ENCODE measurements around the gene SPTLC3. TPM values are rescaled to one million over a fixed set of nuclear protein-coding genes. Genes with fewer than 3 reads are reported as not detected.

Gene SPTLC3
- total RNA-seq, 1 donor from 2014 or later = 0.18 TPM

- Mint-ChIP-seq H3K4me1 (ENCODE audit: low read depth) (no peaks in the 10 kb centered on the region), H3K36me3 (ENCODE audit: low read depth) (no peaks in the 10 kb centered on the region), H3K27me3 (ENCODE audit: insufficient read depth) (no peaks in the 10 kb centered on the region), H3K27ac (no peak overlapping the region), H3K9me3 (no peaks in the 10 kb centered on the region), H3K4me3 (no peak overlapping the region)
- intact Hi-C loops (cut with micrococcal nuclease) = no loop called here
- no peak for DNase-seq (ENCODE audit: low spot score)
Measured at GRCh38 chr20:13058666-13059389, 50.1 kb downstream of the SPTLC3 start.

GRCh38 chr20:13059398-13060136 is 50.8 kb downstream of the SPTLC3 start:
- no peaks in the 10 kb centered on the region for H3K27me3 Mint-ChIP-seq (ENCODE audit: insufficient read depth)

GRCh38 chr20:13060327-13060726 is 51.6 kb downstream of the SPTLC3 start:
- no peaks in the 10 kb centered on the region for H3K27me3 Mint-ChIP-seq (ENCODE audit: insufficient read depth)

More at GRCh38 chr20:13059398-13060136, 50.8 kb downstream of the SPTLC3 start:
- H3K27ac Mint-ChIP-seq = no peak overlapping the region
- H3K4me1 Mint-ChIP-seq (ENCODE audit: low read depth) = no peaks in the 10 kb centered on the region
- H3K4me3 Mint-ChIP-seq = no peak overlapping the region
- DNase-seq (ENCODE audit: low spot score) = no peak
- intact Hi-C loops (cut with micrococcal nuclease) = no loop called here
- no peaks in the 10 kb centered on the region for H3K9me3 Mint-ChIP-seq
- H3K36me3 Mint-ChIP-seq (ENCODE audit: low read depth) = no peaks in the 10 kb centered on the region

GRCh38 chr20:13061381-13061780 is 52.6 kb downstream of the SPTLC3 start:
- H3K4me1 Mint-ChIP-seq (ENCODE audit: low read depth) = no peaks in the 10 kb centered on the region
- no peak overlapping the region for H3K27ac Mint-ChIP-seq
- H3K9me3 Mint-ChIP-seq = no peaks in the 10 kb centered on the region
- no peak overlapping the region for H3K4me3 Mint-ChIP-seq
- H3K27me3 Mint-ChIP-seq (ENCODE audit: insufficient read depth) = no peaks in the 10 kb centered on the region
- H3K36me3 Mint-ChIP-seq (ENCODE audit: low read depth) = no peaks in the 10 kb centered on the region
- intact Hi-C loops (cut with micrococcal nuclease) = no loop called here
- no peak for DNase-seq (ENCODE audit: low spot score)

More at GRCh38 chr20:13060327-13060726, 51.6 kb downstream of the SPTLC3 start:
- Mint-ChIP-seq H3K9me3 (no peaks in the 10 kb centered on the region), H3K4me3 (no peak overlapping the region), H3K27ac (no peak overlapping the region), H3K4me1 (ENCODE audit: low read depth) (no peaks in the 10 kb centered on the region), H3K36me3 (ENCODE audit: low read depth) (no peaks in the 10 kb centered on the region)
- intact Hi-C loops (cut with micrococcal nuclease) = no loop called here
- DNase-seq (ENCODE audit: low spot score) = no peak

- DNase-seq (ENCODE audit: low spot score) = no peak
- Mint-ChIP-seq H3K4me3 (no peak overlapping the region), H3K27ac (no peak overlapping the region), H3K9me3 (no peaks in the 10 kb centered on the region), H3K4me1 (ENCODE audit: low read depth) (no peaks in the 10 kb centered on the region), H3K27me3 (ENCODE audit: insufficient read depth) (no peaks in the 10 kb centered on the region), H3K36me3 (ENCODE audit: low read depth) (no peaks in the 10 kb centered on the region)
- intact Hi-C loops (cut with micrococcal nuclease) = no loop called here
Measured at GRCh38 chr20:13062789-13063188, 54.0 kb downstream of the SPTLC3 start.

GRCh38 chr20:13068336-13068735 is 59.6 kb downstream of the SPTLC3 start:
- no peaks in the 10 kb centered on the region for H3K9me3 Mint-ChIP-seq
- no peak for DNase-seq (ENCODE audit: low spot score)
- no peak overlapping the region for H3K4me3 Mint-ChIP-seq
- H3K27me3 Mint-ChIP-seq (ENCODE audit: insufficient read depth) = no peaks in the 10 kb centered on the region
- no peaks in the 10 kb centered on the region for H3K36me3 Mint-ChIP-seq (ENCODE audit: low read depth)
- H3K4me1 Mint-ChIP-seq (ENCODE audit: low read depth) = no peaks in the 10 kb centered on the region
- intact Hi-C loops (cut with micrococcal nuclease) = no loop called here
- no peak overlapping the region for H3K27ac Mint-ChIP-seq

GRCh38 chr20:13081877-13082276 is 73.1 kb downstream of the SPTLC3 start:
- no peaks in the 10 kb centered on the region for H3K27me3 Mint-ChIP-seq (ENCODE audit: insufficient read depth)

GRCh38 chr20:13082378-13082777 is 73.6 kb downstream of the SPTLC3 start:
- intact Hi-C loops (cut with micrococcal nuclease) = no loop called here
- no peak overlapping the region for H3K27ac Mint-ChIP-seq
- no peak overlapping the region for H3K4me3 Mint-ChIP-seq
- H3K9me3 Mint-ChIP-seq = no peaks in the 10 kb centered on the region
- H3K36me3 Mint-ChIP-seq (ENCODE audit: low read depth) = no peaks in the 10 kb centered on the region
- no peaks in the 10 kb centered on the region for H3K27me3 Mint-ChIP-seq (ENCODE audit: insufficient read depth)
- H3K4me1 Mint-ChIP-seq (ENCODE audit: low read depth) = no peaks in the 10 kb centered on the region
- DNase-seq (ENCODE audit: low spot score) = no peak

More at GRCh38 chr20:13081877-13082276, 73.1 kb downstream of the SPTLC3 start:
- no peaks in the 10 kb centered on the region for H3K36me3 Mint-ChIP-seq (ENCODE audit: low read depth)
- H3K4me3 Mint-ChIP-seq = no peak overlapping the region
- H3K27ac Mint-ChIP-seq = no peak overlapping the region
- H3K9me3 Mint-ChIP-seq = no peaks in the 10 kb centered on the region
- intact Hi-C loops (cut with micrococcal nuclease) = no loop called here
- no peaks in the 10 kb centered on the region for H3K4me1 Mint-ChIP-seq (ENCODE audit: low read depth)
- DNase-seq (ENCODE audit: low spot score) = no peak

- Mint-ChIP-seq H3K4me3 (no peak overlapping the region), H3K36me3 (ENCODE audit: low read depth) (no peaks in the 10 kb centered on the region), H3K9me3 (no peaks in the 10 kb centered on the region), H3K27ac (no peak overlapping the region), H3K4me1 (ENCODE audit: low read depth) (no peaks in the 10 kb centered on the region), H3K27me3 (ENCODE audit: insufficient read depth) (no peaks in the 10 kb centered on the region)
- no peak for DNase-seq (ENCODE audit: low spot score)
- intact Hi-C loops (cut with micrococcal nuclease) = no loop called here
Measured at GRCh38 chr20:13085275-13085674, 76.5 kb downstream of the SPTLC3 start.

- Mint-ChIP-seq H3K4me1 (ENCODE audit: low read depth) (no peaks in the 10 kb centered on the region), H3K27ac (no peak overlapping the region), H3K27me3 (ENCODE audit: insufficient read depth) (peaks cover 2% of the 10 kb centered on the region), H3K9me3 (no peaks in the 10 kb centered on the region), H3K36me3 (ENCODE audit: low read depth) (no peaks in the 10 kb centered on the region), H3K4me3 (no peak overlapping the region)
- DNase-seq (ENCODE audit: low spot score) = no peak
- intact Hi-C loops (cut with micrococcal nuclease) = no loop called here
Measured at GRCh38 chr20:13089950-13090469, 81.2 kb downstream of the SPTLC3 start.

GRCh38 chr20:13092111-13092510 is 83.3 kb downstream of the SPTLC3 start:
- H3K36me3 Mint-ChIP-seq (ENCODE audit: low read depth) = no peaks in the 10 kb centered on the region
- H3K9me3 Mint-ChIP-seq = no peaks in the 10 kb centered on the region
- DNase-seq (ENCODE audit: low spot score) = no peak
- H3K27ac Mint-ChIP-seq = no peak overlapping the region
- peaks cover 2% of the 10 kb centered on the region for H3K27me3 Mint-ChIP-seq (ENCODE audit: insufficient read depth)
- H3K4me1 Mint-ChIP-seq (ENCODE audit: low read depth) = no peaks in the 10 kb centered on the region
- intact Hi-C loops (cut with micrococcal nuclease) = no loop called here
- no peak overlapping the region for H3K4me3 Mint-ChIP-seq

GRCh38 chr20:13094976-13095375 is 86.2 kb downstream of the SPTLC3 start:
- no peak for DNase-seq (ENCODE audit: low spot score)
- Mint-ChIP-seq H3K4me3 (no peak overlapping the region), H3K36me3 (ENCODE audit: low read depth) (no peaks in the 10 kb centered on the region), H3K27me3 (ENCODE audit: insufficient read depth) (peaks cover 2% of the 10 kb centered on the region), H3K9me3 (no peaks in the 10 kb centered on the region), H3K27ac (no peak overlapping the region), H3K4me1 (ENCODE audit: low read depth) (no peaks in the 10 kb centered on the region)
- intact Hi-C loops (cut with micrococcal nuclease) = no loop called here

GRCh38 chr20:13098720-13099355 is 90.1 kb downstream of the SPTLC3 start:
- H3K4me1 Mint-ChIP-seq (ENCODE audit: low read depth) = no peaks in the 10 kb centered on the region
- H3K9me3 Mint-ChIP-seq = no peaks in the 10 kb centered on the region

More at GRCh38 chr20:13098720-13099355, 90.1 kb downstream of the SPTLC3 start:
- no peak for DNase-seq (ENCODE audit: low spot score)
- intact Hi-C loops (cut with micrococcal nuclease) = no loop called here
- Mint-ChIP-seq H3K36me3 (ENCODE audit: low read depth) (no peaks in the 10 kb centered on the region), H3K27ac (no peak overlapping the region), H3K4me3 (no peak overlapping the region), H3K27me3 (ENCODE audit: insufficient read depth) (no peaks in the 10 kb centered on the region)
